GM23248 (cell line): ENCODE data around the gene PA2G4. TPM values are rescaled to one million over a fixed set of nuclear protein-coding genes. Genes with fewer than 3 reads are reported as not detected.
"Not testable (repeated sequence)": the region's sequence is repeated elsewhere in the genome, so short reads cannot be mapped to it uniquely, and the experiment has no call there.

Experiments
- DNase-seq: peaks from one replicate; pipeline ENCODE4 v3.0.0-alpha.2; 2015
- H2AFZ ChIP-seq: fragments of 200-600 bp; sonication (generic); 2 replicates; pipeline ENCODE4 v1.6.1; 2016; ENCODE audit warnings: antibody characterized with exemption
- H3F3A ChIP-seq: fragments of 200-600 bp; sonication (generic); 2 replicates; pipeline ENCODE4 v1.6.1; 2016; ENCODE audit warnings: mild to moderate bottlenecking, antibody characterized with exemption, mixed run types; ENCODE audit not compliant: insufficient read depth
- H3K27ac ChIP-seq: fragments of 200-600 bp; sonication (generic); 2 replicates; pipeline ENCODE4 v1.5.1; 2016; ENCODE audit warnings: mild to moderate bottlenecking
- H3K27me3 ChIP-seq: fragments of 200-600 bp; sonication (generic); replicated peaks from 2 replicates; pipeline ENCODE4 v1.6.1; 2016; ENCODE audit warnings: mild to moderate bottlenecking; ENCODE audit not compliant: insufficient read depth
- H3K36me3 ChIP-seq: fragments of 200-600 bp; sonication (generic); 2 replicates; pipeline ENCODE4 v1.6.1; 2016; ENCODE audit warnings: low read depth, mild to moderate bottlenecking
- H3K4me1 ChIP-seq: fragments of 200-600 bp; sonication (generic); 2 replicates; pipeline ENCODE4 v1.6.1; 2016; ENCODE audit warnings: mild to moderate bottlenecking; ENCODE audit not compliant: insufficient read depth
- H3K4me2 ChIP-seq: fragments of 200-600 bp; sonication (generic); one replicate; pipeline ENCODE4 v1.6.1; 2016; ENCODE audit warnings: mild to moderate bottlenecking; ENCODE audit not compliant: unreplicated experiment
- H3K4me3 ChIP-seq: fragments of 200-600 bp; sonication (generic); 2 replicates; pipeline ENCODE4 v1.5.1; 2016; ENCODE audit warnings: mild to moderate bottlenecking
- H3K79me2 ChIP-seq: fragments of 200-600 bp; sonication (generic); 2 replicates; pipeline ENCODE4 v1.6.1; 2016; ENCODE audit warnings: mild to moderate bottlenecking; ENCODE audit not compliant: insufficient read depth
- H3K9ac ChIP-seq: fragments of 200-600 bp; sonication (generic); 2 replicates; pipeline ENCODE4 v1.6.1; 2016; ENCODE audit warnings: mild to moderate bottlenecking
- H3K9me2 ChIP-seq: fragments of 200-600 bp; sonication (generic); 2 replicates; pipeline ENCODE4 v1.6.1; 2016; ENCODE audit warnings: mixed run types, mild to moderate bottlenecking, moderate library complexity; ENCODE audit not compliant: insufficient read depth
- H3K9me3 ChIP-seq: fragments of 200-600 bp; sonication (generic); one replicate; pipeline ENCODE4 v1.6.1; 2017; ENCODE audit warnings: low read depth
- H4K20me1 ChIP-seq: fragments of 200-600 bp; sonication (generic); 2 replicates; pipeline ENCODE4 v1.6.0; 2016; ENCODE audit not compliant: insufficient read depth
- EZH2 ChIP-seq: fragments of 200-600 bp; sonication (generic); IDR thresholded peaks from 2 replicates; pipeline ENCODE4 v1.6.1; 2018; ENCODE audit warnings: antibody characterized with exemption, mild to moderate bottlenecking; ENCODE audit not compliant: insufficient read depth, poor library complexity, severe bottlenecking
- EZH2phosphoT487 ChIP-seq: fragments of 200-600 bp; sonication (generic); IDR thresholded peaks from 2 replicates; pipeline ENCODE4 v1.6.1; 2018; ENCODE audit warnings: antibody characterized with exemption, moderate library complexity, mild to moderate bottlenecking, low read depth; ENCODE audit not compliant: insufficient read depth
- WGBS, 2 experiments: methylation state at CpG; one replicate each; pipeline ENCODE4 v1.1.6; 2015 to 2017; ENCODE audit warnings: low lambda C conversion rate in 2 of 2, low coverage in 1 of 2; ENCODE audit errors: missing lambda C conversion rate in 2 of 2; 5-methylcytosine and 5-hydroxymethylcytosine counted together
- in situ Hi-C: fragments of 300-500 bp; cut with MboI; formaldehyde crosslinking; loops from 2 replicates; pipeline ENCODE4 v1.15.0; 2020
- polyA plus RNA-seq: library from polyadenylated mRNA; unstranded; fragments of >200 nt; fragmentation: Nextera tagmentation; extraction: Ambion mirVana; gene quantifications from 2 replicates; pipeline ENCODE4 v1.2.1, GENCODE V29; 2016
- total RNA-seq: library from RNA; depleted of rRNA; stranded (reverse); fragments of >200 nt; shearing (Covaris generic); gene quantifications from 2 replicates; pipeline ENCODE4 v1.2.3, GENCODE V29; 2014

Gene PA2G4
- total and polyA plus RNA-seq, 2 experiments from 2014 or later, result 120 to 152 TPM

DNA sequence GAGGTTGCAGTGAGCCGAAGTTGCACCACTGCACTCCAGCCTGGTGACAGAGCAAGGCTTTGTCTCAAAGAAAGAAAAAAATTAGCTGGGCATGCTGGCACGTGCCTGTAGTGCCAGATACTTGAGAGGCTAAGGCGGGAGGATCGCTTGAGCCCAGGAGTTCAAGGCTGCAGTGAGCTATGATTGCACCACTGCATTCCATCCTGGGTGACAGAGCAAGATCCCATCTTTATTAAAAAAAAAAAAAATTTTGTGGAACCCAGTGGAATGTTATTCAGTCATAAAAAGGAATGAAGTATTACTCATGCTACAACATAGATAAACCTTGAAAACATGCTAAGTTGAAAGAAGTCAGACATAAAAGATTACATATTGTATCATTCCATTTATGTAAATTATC is 32.7 kb upstream of the PA2G4 start:
- in situ Hi-C loops, result no loop called here
- Histone ChIP-seq H3K27me3 (no peaks in the 10 kb centered on the region), H2AFZ (no peak overlapping the region), H3K4me3 (no peak overlapping the region), H3K36me3 (no peaks in the 10 kb centered on the region), H3K9me2 (no peaks in the 10 kb centered on the region), H3F3A (no peaks in the 10 kb centered on the region), H3K27ac (no peak overlapping the region; the same call in 1 of the 2 replicates), H3K9ac (no peak overlapping the region), H3K4me1 (peaks cover 9% of the 10 kb centered on the region), H3K4me2 (no peak overlapping the region), H3K9me3 (no peaks in the 10 kb centered on the region), H3K79me2 (no peaks in the 10 kb centered on the region), H4K20me1 (no peaks in the 10 kb centered on the region)
- peak; percentile 65 for DNase-seq
- WGBS, 2 experiments, result 47 to 57% methylated on average over 4 of the region's 4 CpGs
- TF ChIP-seq EZH2phosphoT487 (no peak), EZH2 (no peak)

DNA sequence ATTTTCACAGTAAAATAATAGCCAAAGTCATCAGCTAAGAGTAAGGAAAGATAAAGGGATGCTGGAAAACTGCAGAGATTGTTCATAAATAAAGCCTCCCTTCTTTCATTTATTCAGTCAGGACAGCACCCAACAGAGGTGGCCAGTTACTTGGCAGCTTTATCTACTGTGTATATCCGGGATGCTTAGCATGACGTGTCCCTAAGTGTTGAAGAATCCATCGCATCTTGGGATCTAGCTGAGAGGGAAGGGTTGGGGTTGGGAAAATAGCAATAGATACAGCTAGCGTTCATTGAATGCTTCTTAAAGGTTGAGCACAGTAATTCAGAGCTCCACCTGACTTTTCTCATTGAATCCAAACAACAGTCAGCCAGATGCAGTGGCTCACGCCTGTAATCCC is 30.0 kb upstream of the PA2G4 start:
- H3K9ac ChIP-seq, result no peak overlapping the region
- in situ Hi-C loops, result no loop called here
- H3F3A ChIP-seq, result peaks cover 6% of the 10 kb centered on the region
- no peak overlapping the region for H2AFZ ChIP-seq
- WGBS, 2 experiments, result 86 to 89% methylated on average over 5 of the region's 5 CpGs
- H3K9me2 ChIP-seq, result no peaks in the 10 kb centered on the region
- no peaks in the 10 kb centered on the region for H3K79me2 ChIP-seq
- H4K20me1 ChIP-seq, result no peaks in the 10 kb centered on the region
- H3K27me3 ChIP-seq, result no peaks in the 10 kb centered on the region
- TF ChIP-seq EZH2phosphoT487 (no peak), EZH2 (no peak)
- no peak overlapping the region for H3K4me2 ChIP-seq
- no peaks in the 10 kb centered on the region for H3K9me3 ChIP-seq
- no peak overlapping the region for H3K27ac ChIP-seq
- H3K36me3 ChIP-seq, result no peaks in the 10 kb centered on the region
- no peak for DNase-seq
- H3K4me3 ChIP-seq, result no peak overlapping the region
- H3K4me1 ChIP-seq, result peaks cover 9% of the 10 kb centered on the region

DNA sequence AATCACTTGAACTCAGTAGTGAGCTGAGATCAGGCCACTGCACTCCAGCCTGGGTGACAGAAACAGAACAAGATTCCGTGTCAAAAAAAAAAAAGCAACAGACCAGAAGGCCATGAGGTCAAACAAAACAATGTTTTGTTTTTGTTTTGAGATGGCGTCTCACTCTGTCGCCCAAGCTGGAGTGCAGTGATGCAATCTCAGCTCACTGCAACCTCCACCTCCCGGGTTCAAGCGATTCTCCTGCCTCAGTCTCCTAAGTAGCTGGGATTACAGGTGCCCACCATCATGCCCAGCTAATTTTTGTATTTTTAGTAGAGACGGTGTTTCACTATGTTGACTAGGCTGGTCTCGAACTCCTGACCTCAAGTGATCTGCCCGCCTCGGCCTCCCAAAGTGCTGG is 26.4 kb upstream of the PA2G4 start:
- H3K9me2 ChIP-seq, DNase-seq, H3K4me1 ChIP-seq, H4K20me1 ChIP-seq, H3K4me3 ChIP-seq, H2AFZ ChIP-seq, H3K79me2 ChIP-seq, H3K27me3 ChIP-seq, H3K36me3 ChIP-seq, H3K9ac ChIP-seq, H3K27ac ChIP-seq, H3F3A ChIP-seq, H3K9me3 ChIP-seq, in situ Hi-C loops, H3K4me2 ChIP-seq: not testable (repeated sequence)
- 96% methylated on average over 9 of the region's 9 CpGs for WGBS, 2 experiments

DNA sequence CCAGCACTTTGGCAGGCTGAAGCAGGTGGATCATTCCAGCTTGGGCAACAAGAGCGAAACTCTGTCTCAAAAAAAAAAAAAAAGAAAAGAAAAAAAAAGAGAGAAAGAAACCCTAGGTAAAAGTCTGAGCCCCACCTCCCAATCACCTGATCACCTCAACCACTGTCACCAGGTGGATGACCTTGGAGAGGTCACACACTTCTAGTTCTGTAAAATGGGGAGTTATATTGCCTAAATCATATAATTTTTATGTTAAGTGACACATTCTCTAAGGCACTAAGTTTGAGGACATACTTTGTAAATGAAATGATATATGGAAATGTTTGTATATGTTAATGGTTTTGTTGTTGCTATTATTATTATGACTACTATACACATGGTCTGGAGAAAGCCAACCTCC is 25.9 kb upstream of the PA2G4 start:
- Histone ChIP-seq H3K4me1 (no peaks in the 10 kb centered on the region), H3K9ac (no peak overlapping the region), H3K79me2 (no peaks in the 10 kb centered on the region), H3K36me3 (no peaks in the 10 kb centered on the region), H3K9me2 (no peaks in the 10 kb centered on the region), H3F3A (peaks cover 6% of the 10 kb centered on the region), H4K20me1 (no peaks in the 10 kb centered on the region), H2AFZ (peak overlapping the region; percentile 91), H3K4me2 (no peak overlapping the region), H3K9me3 (no peaks in the 10 kb centered on the region), H3K27me3 (no peaks in the 10 kb centered on the region; the same call in 1 of the 2 replicates), H3K4me3 (no peak overlapping the region), H3K27ac (no peak overlapping the region)
- no peak for DNase-seq
- no peak for TF ChIP-seq EZH2
- WGBS, 2 experiments, result 100% methylated on average over 1 of the region's 1 CpG
- in situ Hi-C loops, result no loop called here

DNA sequence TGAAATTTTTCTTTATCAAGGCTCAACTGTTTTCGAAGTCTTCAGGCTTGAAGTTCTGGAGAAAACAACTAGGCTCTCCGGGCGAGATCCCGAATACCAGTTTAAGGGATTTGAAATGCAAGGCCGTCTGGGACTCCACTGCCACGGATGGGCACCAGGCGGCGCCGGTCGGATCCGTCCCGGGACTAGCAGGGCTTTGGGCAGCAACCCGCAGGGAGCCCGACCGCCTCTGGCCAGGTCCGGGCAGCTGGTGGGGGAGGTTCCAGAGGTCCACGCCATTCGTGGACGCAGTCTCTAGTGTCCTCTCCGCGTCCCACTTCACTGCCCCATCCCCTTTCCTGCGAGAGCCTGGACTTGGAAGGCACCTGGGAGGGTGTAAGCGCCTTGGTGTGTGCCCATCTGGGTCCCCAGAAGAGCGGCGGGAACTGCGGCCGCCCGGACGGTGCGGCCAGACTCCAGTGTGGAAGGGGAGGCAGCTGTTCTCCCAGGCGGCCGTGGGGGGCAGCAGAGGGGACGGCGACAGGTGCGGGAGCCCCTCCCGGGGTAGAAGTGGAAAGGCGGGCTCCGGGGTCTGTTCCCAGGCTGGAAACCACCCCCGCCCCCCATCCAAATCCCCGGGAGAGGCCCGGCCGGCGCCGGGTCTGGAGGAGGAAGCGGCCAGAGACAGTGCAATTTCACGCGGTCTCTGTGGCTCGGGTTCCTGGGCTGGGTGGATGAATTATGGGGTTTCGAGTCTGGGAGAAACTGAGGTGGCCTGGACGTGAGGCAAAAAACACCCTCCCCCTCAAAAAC is 25.2 kb upstream of the PA2G4 start:
- Histone ChIP-seq H3K9ac (peak overlapping the region; percentile 60), H3F3A (peaks cover 6% of the 10 kb centered on the region), H4K20me1 (no peaks in the 10 kb centered on the region), H3K79me2 (no peaks in the 10 kb centered on the region), H3K36me3 (no peaks in the 10 kb centered on the region), H3K4me2 (peak overlapping the region; percentile 90), H3K27ac (peak overlapping the region; percentile 19; the same call in 1 of the 2 replicates), H3K27me3 (no peaks in the 10 kb centered on the region; the same call in 1 of the 2 replicates), H3K4me1 (no peaks in the 10 kb centered on the region), H3K4me3 (peak overlapping the region; percentile 75), H2AFZ (peak overlapping the region; percentile 91), H3K9me3 (no peaks in the 10 kb centered on the region), H3K9me2 (no peaks in the 10 kb centered on the region)
- TF ChIP-seq EZH2 (no peak), EZH2phosphoT487 (no peak)
- 1 to 2% methylated on average over 42 to 49 of the region's 50 CpGs for WGBS, 2 experiments
- in situ Hi-C loops, result no loop called here
- DNase-seq, result peak; percentile 93
